ENCODE results near the gene FECH. TPM values are rescaled to one million over a fixed set of nuclear protein-coding genes. Genes with fewer than 3 reads are reported as not detected.

The FECH gene
- total RNA-seq, 6 experiments from 2014 or later: 30.1 to 73.9 (median 38.7) TPM

GRCh38 chr18:57585421-57585820, 1.1 kb downstream of the FECH start:
- intact Hi-C loops (cut with DNase I): no loop called here
- Histone ChIP-seq H3K27ac (no peak overlapping the region), H3K36me3 (peaks cover 0 to 5% (median 0%) of the 10 kb centered on the region in 4 donors), H3K9me3 (no peaks in the 10 kb centered on the region), H3K4me3 (peak overlapping the region in 2 of 3 donors; percentile 77 to 89), H3K27me3 (no peaks in the 10 kb centered on the region), H3K4me1 (peaks cover 0 to 10% (median 5%) of the 10 kb centered on the region in 4 donors)
- 47% methylated on average over 9 of the region's 9 CpGs for WGBS (ENCODE audit: insufficient coverage, low coverage, low lambda C conversion rate, missing lambda C conversion rate)
- no peak for ATAC-seq
- no peak for TF ChIP-seq CTCF (IDR thresholded peaks at IDR 0.05)
- TF ChIP-seq POLR2A (IDR thresholded peaks at IDR 0.05): no peak
- DNase-seq: no peak

GRCh38 chr18:57584444-57584843, 2.1 kb downstream of the FECH start:
- H3K27me3 ChIP-seq: no peaks in the 10 kb centered on the region
- no peak overlapping the region for H3K4me3 ChIP-seq
- intact Hi-C loops (cut with DNase I): no loop called here
- H3K4me1 ChIP-seq: peaks cover 0 to 10% (median 5%) of the 10 kb centered on the region in 4 donors
- TF ChIP-seq POLR2A (IDR thresholded peaks at IDR 0.05) (no peak), CTCF (IDR thresholded peaks at IDR 0.05) (no peak)
- DNase-seq (no peak), ATAC-seq (no peak)
- H3K36me3 ChIP-seq: peaks cover 0 to 5% (median 0%) of the 10 kb centered on the region in 4 donors
- H3K27ac ChIP-seq: no peak overlapping the region
- 87% methylated on average over 3 of the region's 3 CpGs for WGBS (ENCODE audit: insufficient coverage, low coverage, low lambda C conversion rate, missing lambda C conversion rate)
- H3K9me3 ChIP-seq: no peaks in the 10 kb centered on the region

DNA sequence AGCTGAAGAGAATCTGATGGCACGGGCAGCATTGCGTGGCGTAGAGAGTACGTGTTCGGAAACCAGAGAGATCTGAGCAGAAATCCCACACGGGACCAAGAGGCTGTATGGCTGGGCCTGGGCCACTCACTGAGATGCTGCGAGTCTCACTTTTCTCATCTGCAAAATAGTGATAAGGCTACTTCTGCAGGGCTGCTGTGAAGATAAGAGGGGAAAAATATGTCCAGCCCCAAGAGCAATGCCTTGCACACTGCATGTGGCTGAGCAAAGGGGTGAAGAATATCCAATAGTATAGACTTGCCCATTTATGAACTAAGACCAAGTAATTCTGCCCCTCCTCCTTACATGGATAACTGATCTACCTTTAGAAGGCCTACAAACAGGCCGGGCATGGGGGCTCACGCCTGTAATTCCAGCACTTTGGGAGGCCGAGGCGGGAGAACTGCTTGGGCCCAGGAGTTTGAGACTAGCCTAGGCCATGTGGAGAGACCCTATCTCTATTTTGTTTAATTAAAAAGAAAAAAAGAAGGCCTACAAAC, 3.1 kb downstream of the FECH start:
- no peaks in the 10 kb centered on the region for H3K9me3 ChIP-seq
- ATAC-seq (no peak), DNase-seq (no peak)
- WGBS (ENCODE audit: insufficient coverage, low coverage, low lambda C conversion rate, missing lambda C conversion rate): 92% methylated on average over 10 of the region's 11 CpGs
- H3K27me3 ChIP-seq: no peaks in the 10 kb centered on the region
- intact Hi-C loops (cut with DNase I): no loop called here
- H3K4me1 ChIP-seq: peaks cover 0 to 10% (median 5%) of the 10 kb centered on the region in 4 donors
- H3K27ac ChIP-seq: no peak overlapping the region
- peaks cover 0 to 7% (median 0%) of the 10 kb centered on the region in 4 donors for H3K36me3 ChIP-seq
- no peak overlapping the region for H3K4me3 ChIP-seq
- TF ChIP-seq CTCF (IDR thresholded peaks at IDR 0.05) (no peak), POLR2A (IDR thresholded peaks at IDR 0.05) (no peak)

DNA sequence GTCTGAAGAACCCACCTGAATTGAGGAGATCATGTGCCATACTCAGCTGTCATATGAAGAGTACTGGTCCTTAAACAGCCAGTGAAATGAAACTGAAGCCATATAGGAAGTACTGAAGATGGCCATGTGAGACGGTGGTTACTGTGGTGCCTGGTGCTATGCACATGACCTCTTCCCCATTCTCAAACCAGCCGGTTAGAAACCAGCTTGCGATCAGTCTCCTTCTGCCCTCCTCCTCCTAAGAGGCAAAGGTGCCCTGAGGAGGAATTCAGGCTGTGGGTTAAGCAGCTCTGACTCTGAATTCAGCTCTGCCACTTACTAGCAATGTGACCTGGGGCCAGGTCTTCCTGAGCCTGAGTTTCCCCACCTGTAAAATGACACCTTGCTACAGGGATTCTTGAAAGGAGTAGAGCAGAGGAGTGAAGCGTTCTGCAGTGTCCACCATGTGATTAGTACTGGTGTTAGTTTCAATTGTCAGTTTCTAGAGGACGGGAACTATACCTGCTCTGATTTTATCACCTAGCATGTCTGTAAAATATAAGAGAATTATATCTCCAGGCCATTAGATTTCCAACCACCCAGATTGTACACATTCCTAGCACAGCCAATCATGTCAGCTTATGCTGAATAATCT, 5.1 kb downstream of the FECH start:
- intact Hi-C loops (cut with DNase I): no loop called here
- DNase-seq (no peak), ATAC-seq (peak; percentile 44 to 65 (median 61))
- no peak overlapping the region for H3K27ac ChIP-seq
- 67% methylated on average over 1 of the region's 5 CpGs for WGBS (ENCODE audit: insufficient coverage, low coverage, low lambda C conversion rate, missing lambda C conversion rate)
- no peak for TF ChIP-seq POLR2A (IDR thresholded peaks at IDR 0.05)
- TF ChIP-seq CTCF (IDR thresholded peaks at IDR 0.05): no peak
- peaks cover 0 to 13% (median 0%) of the 10 kb centered on the region in 4 donors for H3K36me3 ChIP-seq
- no peaks in the 10 kb centered on the region for H3K27me3 ChIP-seq
- no peaks in the 10 kb centered on the region for H3K9me3 ChIP-seq
- no peak overlapping the region for H3K4me3 ChIP-seq
- peaks cover 0 to 10% (median 5%) of the 10 kb centered on the region in 4 donors for H3K4me1 ChIP-seq

All from right lobe of liver (tissue), 6 donors.